Measurements from ENCODE around the gene PDE1C.

The PDE1C gene

DNA sequence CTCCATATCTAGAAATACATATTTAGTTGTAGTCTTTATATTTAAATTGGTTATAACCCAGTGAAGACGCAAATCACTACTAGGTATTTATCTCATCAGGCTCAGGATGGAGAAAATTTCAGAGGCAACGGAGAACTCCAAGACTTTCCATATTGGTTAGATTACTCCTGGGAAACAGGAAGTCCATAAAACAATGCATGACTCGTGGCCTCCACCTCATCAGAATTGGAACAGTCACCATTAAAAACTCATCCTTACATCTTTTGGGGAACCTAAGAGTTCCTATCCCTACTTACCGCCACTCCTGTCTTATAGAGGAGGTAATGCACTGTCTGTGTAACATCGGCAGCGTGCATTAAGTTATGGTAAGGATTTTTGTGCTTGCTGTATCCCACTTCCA is 205.6 kb downstream of the PDE1C start:
- H3K4me3 Mint-ChIP-seq: no peak overlapping the region
- TF ChIP-seq, protein P1, sequence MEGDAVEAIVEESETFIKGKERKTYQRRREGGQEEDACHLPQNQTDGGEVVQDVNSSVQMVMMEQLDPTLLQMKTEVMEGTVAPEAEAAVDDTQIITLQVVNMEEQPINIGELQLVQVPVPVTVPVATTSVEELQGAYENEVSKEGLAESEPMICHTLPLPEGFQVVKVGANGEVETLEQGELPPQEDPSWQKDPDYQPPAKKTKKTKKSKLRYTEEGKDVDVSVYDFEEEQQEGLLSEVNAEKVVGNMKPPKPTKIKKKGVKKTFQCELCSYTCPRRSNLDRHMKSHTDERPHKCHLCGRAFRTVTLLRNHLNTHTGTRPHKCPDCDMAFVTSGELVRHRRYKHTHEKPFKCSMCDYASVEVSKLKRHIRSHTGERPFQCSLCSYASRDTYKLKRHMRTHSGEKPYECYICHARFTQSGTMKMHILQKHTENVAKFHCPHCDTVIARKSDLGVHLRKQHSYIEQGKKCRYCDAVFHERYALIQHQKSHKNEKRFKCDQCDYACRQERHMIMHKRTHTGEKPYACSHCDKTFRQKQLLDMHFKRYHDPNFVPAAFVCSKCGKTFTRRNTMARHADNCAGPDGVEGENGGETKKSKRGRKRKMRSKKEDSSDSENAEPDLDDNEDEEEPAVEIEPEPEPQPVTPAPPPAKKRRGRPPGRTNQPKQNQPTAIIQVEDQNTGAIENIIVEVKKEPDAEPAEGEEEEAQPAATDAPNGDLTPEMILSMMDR (IDR thresholded peaks at IDR 0.05; ENCODE audit: unreplicated experiment in 3 of 3): no peak
- H3K4me1 Mint-ChIP-seq: peaks cover 5% of the 10 kb centered on the region
- no peak overlapping the region for H3K27ac Mint-ChIP-seq
- peaks cover 4% of the 10 kb centered on the region for H3K36me3 Mint-ChIP-seq (ENCODE audit: low read depth)
- peaks cover 5% of the 10 kb centered on the region for H3K27me3 Mint-ChIP-seq (ENCODE audit: low read depth)
- H3K9me3 Mint-ChIP-seq: peaks cover 16% of the 10 kb centered on the region

DNA sequence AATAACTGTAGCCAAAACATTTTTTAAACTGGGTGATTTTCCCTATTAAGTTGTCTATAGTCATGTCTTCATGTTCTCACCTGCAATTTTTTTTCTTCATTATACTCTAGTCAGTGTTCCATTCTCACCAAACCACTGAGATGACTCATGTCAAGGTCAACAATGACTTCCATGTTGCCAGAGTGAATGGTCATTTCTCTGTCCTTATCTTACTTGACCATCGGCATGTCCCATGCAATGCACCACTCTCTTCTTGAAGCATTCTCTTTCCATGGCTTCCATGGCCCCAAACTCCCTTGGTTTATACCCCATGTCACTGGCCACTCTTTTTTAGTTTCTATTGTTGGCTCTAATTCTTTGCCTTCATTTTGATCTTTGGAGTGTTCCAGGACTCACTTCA is 209.3 kb downstream of the PDE1C start:
- no peaks in the 10 kb centered on the region for H3K36me3 Mint-ChIP-seq (ENCODE audit: low read depth)
- TF ChIP-seq, protein P1 (IDR thresholded peaks at IDR 0.05; ENCODE audit: unreplicated experiment in 3 of 3): no peak
- no peaks in the 10 kb centered on the region for H3K9me3 Mint-ChIP-seq
- H3K27me3 Mint-ChIP-seq (ENCODE audit: low read depth): peaks cover 5% of the 10 kb centered on the region
- peaks cover 5% of the 10 kb centered on the region for H3K4me1 Mint-ChIP-seq
- no peak overlapping the region for H3K27ac Mint-ChIP-seq
- no peak overlapping the region for H3K4me3 Mint-ChIP-seq

DNA sequence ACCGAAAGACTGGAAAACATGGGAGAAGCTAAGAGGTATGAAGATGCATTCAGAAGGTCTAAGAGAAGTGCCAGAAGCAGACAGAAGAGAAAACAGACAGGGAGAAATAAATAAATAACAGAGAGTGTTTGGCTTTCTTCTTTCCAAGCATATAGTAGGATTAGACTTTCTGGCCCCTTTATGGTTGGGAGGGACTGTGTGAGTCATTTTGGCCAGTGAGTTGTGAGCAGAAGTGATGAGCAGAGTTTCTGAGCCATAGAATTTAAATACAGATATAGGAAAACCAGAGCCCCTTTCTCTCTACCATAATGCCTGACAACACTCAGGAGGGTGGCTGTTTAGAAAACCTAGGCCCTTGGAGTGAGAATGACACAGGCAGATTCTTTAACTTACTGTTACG is 212.2 kb downstream of the PDE1C start:
- no peaks in the 10 kb centered on the region for H3K36me3 Mint-ChIP-seq (ENCODE audit: low read depth)
- no peak overlapping the region for H3K4me3 Mint-ChIP-seq
- no peaks in the 10 kb centered on the region for H3K9me3 Mint-ChIP-seq
- H3K27ac Mint-ChIP-seq: no peak overlapping the region
- TF ChIP-seq, protein P1 (IDR thresholded peaks at IDR 0.05; ENCODE audit: unreplicated experiment in 3 of 3): no peak
- peaks cover 5% of the 10 kb centered on the region for H3K27me3 Mint-ChIP-seq (ENCODE audit: low read depth)
- no peaks in the 10 kb centered on the region for H3K4me1 Mint-ChIP-seq

DNA sequence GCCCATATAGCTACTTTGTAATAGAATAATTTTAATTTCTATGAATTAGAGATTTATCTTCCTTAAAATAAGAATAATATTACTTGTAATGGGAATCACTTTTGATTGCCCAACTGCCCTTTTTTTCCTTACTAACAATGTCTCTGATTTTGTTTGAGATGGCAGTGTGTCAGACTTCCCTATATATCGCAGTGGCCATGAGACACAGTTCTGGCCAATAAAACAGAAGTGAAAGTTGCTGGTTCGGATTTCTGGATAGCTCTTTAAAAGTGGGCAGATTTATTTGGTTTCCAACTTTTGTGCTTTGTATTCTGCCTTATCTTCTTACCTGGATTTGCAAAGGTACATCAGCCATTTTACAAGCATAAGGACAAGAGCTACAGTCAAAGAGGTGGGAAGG is 213.0 kb downstream of the PDE1C start:
- H3K9me3 Mint-ChIP-seq: no peaks in the 10 kb centered on the region
- no peaks in the 10 kb centered on the region for H3K36me3 Mint-ChIP-seq (ENCODE audit: low read depth)
- H3K4me3 Mint-ChIP-seq: no peak overlapping the region
- no peaks in the 10 kb centered on the region for H3K4me1 Mint-ChIP-seq
- H3K27ac Mint-ChIP-seq: no peak overlapping the region
- TF ChIP-seq, protein P1 (IDR thresholded peaks at IDR 0.05; ENCODE audit: unreplicated experiment in 3 of 3): no peak
- H3K27me3 Mint-ChIP-seq (ENCODE audit: low read depth): peaks cover 5% of the 10 kb centered on the region

DNA sequence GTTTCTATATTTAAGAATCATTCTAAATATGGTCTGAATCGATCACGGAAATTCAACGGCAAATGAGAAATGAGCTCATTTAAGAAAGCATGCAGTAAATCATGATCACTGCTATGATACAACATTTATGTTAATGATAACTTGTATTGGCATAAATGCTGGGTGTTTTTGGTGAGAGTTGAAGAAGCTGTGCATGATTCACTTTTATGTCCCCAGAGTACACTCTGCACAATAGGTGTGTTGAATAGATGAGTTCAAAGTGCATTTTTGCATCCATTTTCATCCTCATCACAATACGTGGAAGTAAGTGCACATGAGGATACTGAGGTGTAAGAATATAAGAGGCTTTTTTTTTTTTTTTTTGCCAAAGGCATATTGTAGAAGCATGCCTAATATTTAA is 213.9 kb downstream of the PDE1C start:
- no peaks in the 10 kb centered on the region for H3K4me1 Mint-ChIP-seq
- H3K4me3 Mint-ChIP-seq: no peak overlapping the region
- no peaks in the 10 kb centered on the region for H3K9me3 Mint-ChIP-seq
- no peaks in the 10 kb centered on the region for H3K36me3 Mint-ChIP-seq (ENCODE audit: low read depth)
- no peak overlapping the region for H3K27ac Mint-ChIP-seq
- TF ChIP-seq, protein P1 (IDR thresholded peaks at IDR 0.05; ENCODE audit: unreplicated experiment in 3 of 3): no peak
- H3K27me3 Mint-ChIP-seq (ENCODE audit: low read depth): no peaks in the 10 kb centered on the region

DNA sequence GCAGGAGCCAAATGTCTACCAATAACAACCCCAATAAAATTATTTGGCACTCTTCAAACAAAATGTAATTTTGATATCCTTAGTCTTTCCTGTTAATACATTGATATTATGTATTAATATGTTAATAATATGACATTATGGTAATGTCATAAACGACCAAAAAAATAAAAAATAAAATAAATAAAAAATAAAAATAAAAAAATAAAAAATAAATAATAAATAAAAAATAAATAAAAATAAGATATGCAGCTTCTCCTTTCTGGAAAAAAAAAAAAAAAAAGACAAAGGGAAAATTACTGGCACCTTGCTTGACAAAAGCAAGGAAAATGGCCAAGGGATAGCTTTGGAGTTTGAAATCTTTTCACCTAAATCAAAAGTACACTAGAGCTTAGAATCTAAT is 214.7 kb downstream of the PDE1C start:
- H3K36me3 Mint-ChIP-seq (ENCODE audit: low read depth): no peaks in the 10 kb centered on the region
- H3K27ac Mint-ChIP-seq: no peak overlapping the region
- H3K9me3 Mint-ChIP-seq: no peaks in the 10 kb centered on the region

More for the DNA sequence above, 214.7 kb downstream of the PDE1C start:
- H3K4me1 Mint-ChIP-seq: no peaks in the 10 kb centered on the region
- no peaks in the 10 kb centered on the region for H3K27me3 Mint-ChIP-seq (ENCODE audit: low read depth)
- H3K4me3 Mint-ChIP-seq: no peak overlapping the region
- TF ChIP-seq, protein P1 (IDR thresholded peaks at IDR 0.05; ENCODE audit: unreplicated experiment in 3 of 3): no peak

Measured in nephron (organoid).